Sigmoid colon (tissue), 7 donors: Measurements from ENCODE around the gene ZNF778. TPM values are rescaled to one million over a fixed set of nuclear protein-coding genes. Genes with fewer than 3 reads are reported as not detected.

ENCODE experiments used
- DNase-seq: peaks from one replicate; pipeline ENCODE4 v3.0.0-alpha.2; 2019
- H3K27ac ChIP-seq, 4 donors: fragments of 200-600 bp; sonication (generic); one replicate each; pipeline ENCODE4 v1.5.1; 2016 to 2019; ENCODE audit warnings: mild to moderate bottlenecking in 1 of 4
- H3K27me3 ChIP-seq, 3 donors: fragments of 200-600 bp; sonication (generic); one replicate each; pipeline ENCODE4 v1.5.1; 2019; ENCODE audit warnings: mild to moderate bottlenecking in 1 of 3
- H3K36me3 ChIP-seq, 4 donors: fragments of 200-600 bp; sonication (generic); one replicate each; pipeline ENCODE4 v1.5.1; 2016 to 2019
- H3K4me1 ChIP-seq, 4 donors: fragments of 200-600 bp; sonication (generic); one replicate each; pipeline ENCODE4 v1.5.1; 2017 to 2019
- H3K4me3 ChIP-seq, 4 donors: fragments of 200-600 bp; sonication (generic); one replicate each; pipeline ENCODE4 v1.5.1; 2017 to 2019; ENCODE audit warnings: mild to moderate bottlenecking in 2 of 4, moderate library complexity in 1 of 4
- H3K9me3 ChIP-seq, 4 donors: fragments of 200-600 bp in 3 of 4; sonication (generic) in 3 of 4; one replicate each; pipeline versions ENCODE4 v1.5.1 to v1.6.1; 2013 to 2019
- CTCF ChIP-seq, 4 experiments: fragments of 450-650 bp in 3 of 4; fragments of 200-600 bp in 1 of 4; IDR thresholded peaks; one replicate each; pipeline ENCODE4 v1.5.1; 2016 to 2019; ENCODE audit warnings: antibody characterized with exemption in 4 of 4, mild to moderate bottlenecking in 3 of 4, moderate library complexity in 2 of 4
- EP300 ChIP-seq, 4 donors: sonication (generic); formaldehyde crosslinking; IDR thresholded peaks; one replicate each; pipeline ENCODE4 v1.6.1; 2017; ENCODE audit warnings: antibody characterized with exemption in 4 of 4
- POLR2A ChIP-seq, 2 donors: fragments of 450-650 bp; IDR thresholded peaks; one replicate each; pipeline ENCODE4 v1.6.1; 2016; ENCODE audit warnings: antibody characterized with exemption in 2 of 2, mild to moderate bottlenecking in 2 of 2, moderate library complexity in 2 of 2
- POLR2AphosphoS5 ChIP-seq, 4 donors: sonication (generic); formaldehyde crosslinking; IDR thresholded peaks; one replicate each; pipeline ENCODE4 v1.6.1; 2017; ENCODE audit warnings: antibody characterized with exemption in 4 of 4
- WGBS, 2 donors: extraction: QIAGEN DNeasy Blood & Tissue Kit; methylation state at CpG; one replicate each; pipeline ENCODE4 v1.1.7; 2013; 5-methylcytosine and 5-hydroxymethylcytosine counted together
- intact Hi-C: fragments of 100-400 bp; cut with DNase I; formaldehyde crosslinking; loops from one replicate; pipeline ENCODE4 v1.15.1; 2023
- polyA plus RNA-seq, 3 donors: library from polyadenylated mRNA; stranded (reverse); fragments of 200-250 nt; gene quantifications; one replicate each; pipeline ENCODE4 v1.2.3, GENCODE V29; 2013
- total RNA-seq, 4 donors: library from RNA; depleted of rRNA; stranded (reverse); fragments of >200 nt; gene quantifications; one replicate each; pipeline ENCODE4 v1.1.0, GENCODE V29; 2016
- donor health status: healthy with polysubstance abuse.
- donor health status: Bipolar disorder and iron deficiency.
- donor health status: healthy.

Gene ZNF778
- total and polyA plus RNA-seq, 7 donors, result 0.69 to 96.1 (median 12.2) TPM

GRCh38 chr16:89207993-89208392 lies 9.5 kb upstream of the ZNF778 start:
- Histone ChIP-seq H3K9me3 (no peaks in the 10 kb centered on the region), H3K4me1 (no peaks in the 10 kb centered on the region), H3K36me3 (no peaks in the 10 kb centered on the region), H3K27ac (no peak overlapping the region), H3K27me3 (peaks cover 0 to 47% (median 23%) of the 10 kb centered on the region in 3 donors), H3K4me3 (no peak overlapping the region)
- TF ChIP-seq EP300 (IDR thresholded peaks at IDR 0.05) (no peak), POLR2AphosphoS5 (IDR thresholded peaks at IDR 0.05) (no peak), CTCF (IDR thresholded peaks at IDR 0.05) (no peak), POLR2A (IDR thresholded peaks at IDR 0.05) (no peak)
- WGBS, 2 donors, result 93% methylated on average over 4 of the region's 4 CpGs
- intact Hi-C loops, result no loop called here
- no peak for DNase-seq

- Histone ChIP-seq H3K36me3 (no peaks in the 10 kb centered on the region), H3K4me3 (no peak overlapping the region), H3K4me1 (no peaks in the 10 kb centered on the region), H3K9me3 (no peaks in the 10 kb centered on the region), H3K27me3 (peaks cover 0 to 32% (median 11%) of the 10 kb centered on the region in 3 donors), H3K27ac (no peak overlapping the region)
- intact Hi-C loops, result loop anchor here (10.0 kb wide), 2 partner anchors 465 to 1255 kb away; partner anchors contain the start of gene BANP
- WGBS, 2 donors, result 56 to 77% methylated on average over 15 of the region's 15 CpGs
- no peak for TF ChIP-seq POLR2A (IDR thresholded peaks at IDR 0.05)
- TF ChIP-seq POLR2AphosphoS5 (IDR thresholded peaks at IDR 0.05), result no peak
- TF ChIP-seq EP300 (IDR thresholded peaks at IDR 0.05), result no peak
- TF ChIP-seq CTCF (IDR thresholded peaks at IDR 0.05), result no peak
- DNase-seq, result no peak
Observed at GRCh38 chr16:89209522-89210044, 7.9 kb upstream of the ZNF778 start.

- Histone ChIP-seq H3K36me3 (no peaks in the 10 kb centered on the region), H3K4me1 (peaks cover 0 to under 1% (median 0%) of the 10 kb centered on the region in 4 donors), H3K9me3 (no peaks in the 10 kb centered on the region), H3K27me3 (peaks cover 0 to 25% (median 3%) of the 10 kb centered on the region in 3 donors), H3K27ac (no peak overlapping the region), H3K4me3 (no peak overlapping the region)
- DNase-seq, result no peak
- intact Hi-C loops, result loop anchor here (10.0 kb wide), 2 partner anchors 466 to 1256 kb away; partner anchors contain the start of gene BANP
- TF ChIP-seq CTCF (IDR thresholded peaks at IDR 0.05) (no peak), POLR2A (IDR thresholded peaks at IDR 0.05) (no peak), EP300 (IDR thresholded peaks at IDR 0.05) (no peak), POLR2AphosphoS5 (IDR thresholded peaks at IDR 0.05) (no peak)
- 70 to 72% methylated on average over 11 of the region's 11 CpGs for WGBS, 2 donors
Observed at GRCh38 chr16:89210165-89210903, 7.2 kb upstream of the ZNF778 start.

- peaks cover 0 to 7% (median 6%) of the 10 kb centered on the region in 4 donors for H3K4me1 ChIP-seq
- intact Hi-C loops, result loop anchor here (10.0 kb wide), 2 partner anchors 466 to 1256 kb away; partner anchors contain the start of gene BANP
- no peak overlapping the region for H3K27ac ChIP-seq
- no peak overlapping the region for H3K4me3 ChIP-seq
- 66 to 67% methylated on average over 15 of the region's 15 CpGs for whole genome bisulfite sequencing, 2 donors
- TF ChIP-seq POLR2AphosphoS5 (IDR thresholded peaks at IDR 0.05) (no peak), POLR2A (IDR thresholded peaks at IDR 0.05) (no peak), EP300 (IDR thresholded peaks at IDR 0.05) (no peak), CTCF (IDR thresholded peaks at IDR 0.05) (no peak)
- H3K27me3 ChIP-seq, result peaks cover 0 to 18% (median 0%) of the 10 kb centered on the region in 3 donors
- DNase-seq, result no peak
- no peaks in the 10 kb centered on the region for H3K9me3 ChIP-seq
- no peaks in the 10 kb centered on the region for H3K36me3 ChIP-seq
Observed at GRCh38 chr16:89210904-89211515, 6.5 kb upstream of the ZNF778 start.
